ENCODE measurements around the gene NTSR1. TPM values are rescaled to one million over a fixed set of nuclear protein-coding genes. Genes with fewer than 3 reads are reported as not detected.

Gene NTSR1
- total and polyA plus RNA-seq, 7 donors, result 0.01 to 0.08 (median 0.05) TPM; not detected in 3

- ATAC-seq, result no peak
- Histone ChIP-seq H3K9me3 (no peaks in the 10 kb centered on the region), H3K27ac (no peak overlapping the region), H3K36me3 (ENCODE audit: insufficient read depth in 1 of 2, low read depth in 1 of 2) (no peaks in the 10 kb centered on the region), H3K27me3 (ENCODE audit: insufficient read depth in 3 of 3, low read length in 2 of 3) (peaks cover 0 to 10% (median 0%) of the 10 kb centered on the region in 3 donors), H3K4me3 (no peak overlapping the region), H3K4me1 (peaks cover 5% of the 10 kb centered on the region)
- WGBS, 3 donors, result 72 to 78% (median 74%) methylated on average over 10 to 11 of the region's 11 CpGs
- no peak for TF ChIP-seq CTCF (IDR thresholded peaks at IDR 0.05)
- intact Hi-C loops (cut with DNase I), result no loop called here
- no peak for DNase-seq
Observed at GRCh38 chr20:62785393-62785792, 76.8 kb downstream of the NTSR1 start.

GRCh38 chr20:62786157-62786556 lies 77.5 kb downstream of the NTSR1 start:
- DNase-seq (no peak), ATAC-seq (no peak)
- Histone ChIP-seq H3K4me1 (peaks cover 5% of the 10 kb centered on the region), H3K27me3 (ENCODE audit: insufficient read depth in 3 of 3, low read length in 2 of 3) (peaks cover 0 to 11% (median 0%) of the 10 kb centered on the region in 3 donors), H3K4me3 (no peak overlapping the region), H3K27ac (no peak overlapping the region), H3K9me3 (no peaks in the 10 kb centered on the region), H3K36me3 (ENCODE audit: insufficient read depth in 1 of 2, low read depth in 1 of 2) (no peaks in the 10 kb centered on the region)
- intact Hi-C loops (cut with DNase I), result no loop called here
- TF ChIP-seq CTCF (IDR thresholded peaks at IDR 0.05), result no peak
- WGBS, 3 donors, result 84 to 89% (median 87%) methylated on average over 13 of the region's 13 CpGs

- H3K27me3 ChIP-seq (ENCODE audit: insufficient read depth in 3 of 3, low read length in 2 of 3), result peaks cover 0 to 11% (median 0%) of the 10 kb centered on the region in 3 donors
- no peak overlapping the region for H3K4me3 ChIP-seq
- ATAC-seq (no peak), DNase-seq (no peak)
- WGBS, 3 donors, result 71 to 86% (median 85%) methylated on average over 7 of the region's 7 CpGs
- no peak overlapping the region for H3K27ac ChIP-seq
- peaks cover 5% of the 10 kb centered on the region for H3K4me1 ChIP-seq
- no peak for TF ChIP-seq CTCF (IDR thresholded peaks at IDR 0.05)
- intact Hi-C loops (cut with DNase I), result no loop called here
- H3K9me3 ChIP-seq, result no peaks in the 10 kb centered on the region
- no peaks in the 10 kb centered on the region for H3K36me3 ChIP-seq (ENCODE audit: insufficient read depth in 1 of 2, low read depth in 1 of 2)
Observed at GRCh38 chr20:62787321-62787720, 78.7 kb downstream of the NTSR1 start.

- intact Hi-C loops (cut with DNase I), result no loop called here
- no peak overlapping the region for H3K4me3 ChIP-seq
- 55 to 71% (median 57%) methylated on average over 5 of the region's 5 CpGs for WGBS, 3 donors
- DNase-seq (no peak), ATAC-seq (no peak)
- H3K27me3 ChIP-seq (ENCODE audit: insufficient read depth in 3 of 3, low read length in 2 of 3), result peaks cover 0 to 11% (median 0%) of the 10 kb centered on the region in 3 donors
- H3K4me1 ChIP-seq, result peaks cover 5% of the 10 kb centered on the region
- no peak overlapping the region for H3K27ac ChIP-seq
- no peaks in the 10 kb centered on the region for H3K36me3 ChIP-seq (ENCODE audit: insufficient read depth in 1 of 2, low read depth in 1 of 2)
- H3K9me3 ChIP-seq, result no peaks in the 10 kb centered on the region
- TF ChIP-seq CTCF (IDR thresholded peaks at IDR 0.05), result no peak
Observed at GRCh38 chr20:62787866-62788265, 79.2 kb downstream of the NTSR1 start.

- TF ChIP-seq CTCF (IDR thresholded peaks at IDR 0.05), result no peak
- no peak for DNase-seq
- H3K36me3 ChIP-seq (ENCODE audit: insufficient read depth in 1 of 2, low read depth in 1 of 2), result no peaks in the 10 kb centered on the region
- no peaks in the 10 kb centered on the region for H3K9me3 ChIP-seq
- WGBS, 3 donors, result 43 to 59% (median 46%) methylated on average over 15 of the region's 15 CpGs
- H3K4me1 ChIP-seq, result no peaks in the 10 kb centered on the region
- no peak overlapping the region for H3K27ac ChIP-seq
- peaks cover 0 to 11% (median 0%) of the 10 kb centered on the region in 3 donors for H3K27me3 ChIP-seq (ENCODE audit: insufficient read depth in 3 of 3, low read length in 2 of 3)
- intact Hi-C loops (cut with DNase I), result no loop called here
- ATAC-seq, result no peak
- H3K4me3 ChIP-seq, result no peak overlapping the region
Observed at GRCh38 chr20:62788607-62789006, 80.0 kb downstream of the NTSR1 start.
